Hepatocyte (in vitro differentiated cells): ENCODE data around the gene PTPN12.

Experiments
- CTCF ChIP-seq: fragments of 200-600 bp; sonication (generic); IDR thresholded peaks from 2 replicates; pipeline ENCODE4 v1.5.1; 2016; ENCODE audit warnings: antibody characterized with exemption, mild to moderate bottlenecking; ENCODE audit not compliant: poor library complexity
- EZH2phosphoT487 ChIP-seq: fragments of 200-600 bp; sonication (generic); IDR thresholded peaks from one replicate; pipeline ENCODE4 v1.6.1; 2018; ENCODE audit warnings: antibody characterized with exemption, mild to moderate bottlenecking, low read depth, moderate library complexity; ENCODE audit not compliant: unreplicated experiment, severe bottlenecking

GRCh38 chr7:77506899-77507298 lies 30.2 kb upstream of the PTPN12 start:
- TF ChIP-seq CTCF (no peak), EZH2phosphoT487 (no peak)
